PFSK-1 (cell line): ENCODE measurements around the gene DKK1. TPM values are rescaled to one million over a fixed set of nuclear protein-coding genes. Genes with fewer than 3 reads are reported as not detected.
A peak's percentile ranks its signal among the peaks of the same experiment; 100 is the strongest.

Experiments
- FOXP2 ChIP-seq: optimal IDR thresholded peaks from 2 replicates; pipeline ENCODE3; 2011; ENCODE audit warnings: borderline replicate concordance, control low read depth, inconsistent platforms; ENCODE audit not compliant: insufficient read depth; ENCODE audit errors: extremely low read length, extremely low read depth
- POLR2AphosphoS5 ChIP-seq: IDR thresholded peaks from 2 replicates; pipeline ENCODE4 v1.6.1; 2012; ENCODE audit warnings: low read depth, mild to moderate bottlenecking, control low read depth, low read length, moderate library complexity
- REST ChIP-seq, 2 experiments: IDR thresholded peaks; 2 replicates each; pipeline versions ENCODE4 v1.6.1 to v1.8.0; 2011 to 2012; ENCODE audit warnings: low read depth in 2 of 2, low read length in 2 of 2, control low read depth in 1 of 2, inconsistent platforms in 1 of 2, mild to moderate bottlenecking in 1 of 2, moderate library complexity in 1 of 2; ENCODE audit not compliant: insufficient read depth in 1 of 2
- SIN3A ChIP-seq: IDR thresholded peaks from 2 replicates; pipeline ENCODE4 v1.6.1; 2012; ENCODE audit warnings: mild to moderate bottlenecking, low read length, moderate library complexity, borderline replicate concordance; ENCODE audit not compliant: insufficient read depth
- TAF1 ChIP-seq: IDR thresholded peaks from 2 replicates; pipeline ENCODE4 v1.6.1; 2012; ENCODE audit warnings: low read length, control low read depth, borderline replicate concordance; ENCODE audit not compliant: insufficient read depth
- polyA plus RNA-seq: library from polyadenylated mRNA; unstranded; fragments of >200 nt; gene quantifications from one replicate; pipeline ENCODE4 v1.2.1, GENCODE V29; 2012; ENCODE audit warnings: low read depth, missing spikeins; ENCODE audit not compliant: insufficient read length

The DKK1 gene
- not detected for polyA plus RNA-seq

DNA sequence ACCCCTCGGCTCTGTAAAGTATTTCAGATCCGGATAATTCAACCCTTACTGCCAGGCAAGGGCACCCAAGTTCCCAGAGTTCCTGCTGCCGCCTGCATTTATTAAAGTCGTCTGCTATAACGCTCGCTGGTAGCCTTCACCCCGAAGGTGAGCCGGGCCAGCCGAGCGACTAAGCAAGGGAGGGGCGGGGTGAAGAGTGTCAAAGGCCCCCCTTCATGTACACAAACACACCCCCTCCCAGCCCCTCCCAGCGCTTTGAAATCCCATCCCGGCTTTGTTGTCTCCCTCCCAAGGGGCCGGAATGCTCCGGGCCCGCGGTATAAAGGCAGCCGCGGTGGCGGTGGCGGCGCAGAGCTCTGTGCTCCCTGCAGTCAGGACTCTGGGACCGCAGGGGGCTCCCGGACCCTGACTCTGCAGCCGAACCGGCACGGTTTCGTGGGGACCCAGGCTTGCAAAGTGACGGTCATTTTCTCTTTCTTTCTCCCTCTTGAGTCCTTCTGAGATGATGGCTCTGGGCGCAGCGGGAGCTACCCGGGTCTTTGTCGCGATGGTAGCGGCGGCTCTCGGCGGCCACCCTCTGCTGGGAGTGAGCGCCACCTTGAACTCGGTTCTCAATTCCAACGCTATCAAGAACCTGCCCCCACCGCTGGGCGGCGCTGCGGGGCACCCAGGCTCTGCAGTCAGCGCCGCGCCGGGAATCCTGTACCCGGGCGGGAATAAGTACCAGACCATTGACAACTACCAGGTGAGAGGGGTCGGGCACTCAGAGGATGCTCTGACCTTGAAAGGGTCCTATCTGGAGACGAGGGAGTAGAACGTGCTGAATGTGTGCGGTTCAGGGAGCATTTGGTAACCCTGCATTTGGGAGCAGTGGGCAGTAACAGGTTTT, at the start of gene DKK1:
DKK1 (plus strand) TSS at position 349 of the 889 bp plus-strand sequence; CDS start at position 503, 154 bp downstream.
- TF ChIP-seq FOXP2, result peak; percentile 28
- TF ChIP-seq TAF1, result no peak

- TF ChIP-seq POLR2AphosphoS5, result no peak
- no peak for TF ChIP-seq FOXP2
- TF ChIP-seq REST (IDR thresholded peaks at IDR 0.05; ENCODE audit: insufficient read depth in 1 of 2, low read depth in 2 of 2, low read length in 2 of 2), result no peak
- TF ChIP-seq TAF1, result no peak
- no peak for TF ChIP-seq SIN3A
These were observed 48.8 kb upstream of the DKK1 start for GRCh38 chr10:52265131-52265926.

DNA sequence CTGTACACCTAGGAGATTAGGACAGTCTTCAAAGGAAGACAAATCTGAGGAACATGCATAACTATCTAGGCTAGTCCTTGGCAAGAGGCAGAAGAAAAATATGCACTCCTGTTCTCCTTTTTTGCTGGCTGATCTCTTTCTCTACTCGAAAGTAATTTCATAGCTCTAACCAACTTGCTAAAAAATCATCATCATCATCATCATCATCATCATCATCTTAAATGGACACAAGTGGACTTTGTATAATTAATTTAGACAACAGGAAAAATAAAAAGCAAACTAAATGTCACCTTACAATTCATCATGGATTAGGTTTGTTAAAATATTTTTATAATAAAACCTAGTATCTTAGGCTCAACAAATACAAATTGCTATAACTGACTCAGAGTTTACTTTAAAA, 47.2 kb upstream of the DKK1 start:
- TF ChIP-seq POLR2AphosphoS5 (no peak), FOXP2 (no peak)

GRCh38 chr10:52268790-52269189, 45.3 kb upstream of the DKK1 start:
- TF ChIP-seq POLR2AphosphoS5 (no peak), SIN3A (no peak), TAF1 (no peak), FOXP2 (no peak), REST (IDR thresholded peaks at IDR 0.05; ENCODE audit: insufficient read depth in 1 of 2, low read depth in 2 of 2, low read length in 2 of 2) (no peak)

GRCh38 chr10:52269233-52269632, 44.8 kb upstream of the DKK1 start:
- TF ChIP-seq POLR2AphosphoS5 (no peak), REST (IDR thresholded peaks at IDR 0.05; ENCODE audit: insufficient read depth in 1 of 2, low read depth in 2 of 2, low read length in 2 of 2) (no peak), SIN3A (no peak), TAF1 (no peak), FOXP2 (no peak)

GRCh38 chr10:52276163-52276562, 37.9 kb upstream of the DKK1 start:
- no peak for TF ChIP-seq SIN3A
- TF ChIP-seq POLR2AphosphoS5, result no peak
- no peak for TF ChIP-seq FOXP2
- no peak for TF ChIP-seq REST (IDR thresholded peaks at IDR 0.05; ENCODE audit: insufficient read depth in 1 of 2, low read depth in 2 of 2, low read length in 2 of 2)
- TF ChIP-seq TAF1, result no peak
